ENCODE data around the gene ZNF577.

DNA sequence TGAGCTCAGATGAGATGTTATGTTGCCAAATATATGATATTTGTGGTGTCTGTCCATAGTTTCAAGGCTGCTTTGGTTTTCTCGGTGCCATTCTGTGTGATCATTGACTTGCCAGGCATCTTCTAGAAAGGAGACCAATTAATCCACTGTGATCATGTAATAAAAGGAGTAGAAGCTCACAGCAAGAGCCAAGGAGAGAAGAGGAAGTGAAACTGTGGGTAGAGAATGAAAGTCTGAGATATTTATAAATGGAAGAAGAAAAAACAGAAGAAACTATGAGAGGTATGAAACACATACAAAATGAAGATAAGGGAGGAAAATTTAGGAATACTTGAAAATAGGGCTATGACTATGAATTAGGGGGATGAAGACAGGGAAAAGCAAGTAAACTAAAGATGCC is 28.4 kb upstream of the ZNF577 start:
- TF ChIP-seq, protein P1, sequence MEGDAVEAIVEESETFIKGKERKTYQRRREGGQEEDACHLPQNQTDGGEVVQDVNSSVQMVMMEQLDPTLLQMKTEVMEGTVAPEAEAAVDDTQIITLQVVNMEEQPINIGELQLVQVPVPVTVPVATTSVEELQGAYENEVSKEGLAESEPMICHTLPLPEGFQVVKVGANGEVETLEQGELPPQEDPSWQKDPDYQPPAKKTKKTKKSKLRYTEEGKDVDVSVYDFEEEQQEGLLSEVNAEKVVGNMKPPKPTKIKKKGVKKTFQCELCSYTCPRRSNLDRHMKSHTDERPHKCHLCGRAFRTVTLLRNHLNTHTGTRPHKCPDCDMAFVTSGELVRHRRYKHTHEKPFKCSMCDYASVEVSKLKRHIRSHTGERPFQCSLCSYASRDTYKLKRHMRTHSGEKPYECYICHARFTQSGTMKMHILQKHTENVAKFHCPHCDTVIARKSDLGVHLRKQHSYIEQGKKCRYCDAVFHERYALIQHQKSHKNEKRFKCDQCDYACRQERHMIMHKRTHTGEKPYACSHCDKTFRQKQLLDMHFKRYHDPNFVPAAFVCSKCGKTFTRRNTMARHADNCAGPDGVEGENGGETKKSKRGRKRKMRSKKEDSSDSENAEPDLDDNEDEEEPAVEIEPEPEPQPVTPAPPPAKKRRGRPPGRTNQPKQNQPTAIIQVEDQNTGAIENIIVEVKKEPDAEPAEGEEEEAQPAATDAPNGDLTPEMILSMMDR (IDR thresholded peaks at IDR 0.05) = no peak
- TF ChIP-seq POLR2A (IDR thresholded peaks at IDR 0.05) = no peak
